ENCODE data around the gene PRUNE2.

Gene PRUNE2

GRCh38 chr9:76900884-76901440, 5.0 kb downstream of the PRUNE2 start:
- no peak for TF ChIP-seq EZH2phosphoT487 (conservative IDR thresholded peaks at IDR 0.05; ENCODE audit: low read length)
- TF ChIP-seq CTCF (IDR thresholded peaks at IDR 0.05; ENCODE audit: insufficient read depth, low read length, poor library complexity, severe bottlenecking), result no peak
- H3K4me3 ChIP-seq (ENCODE audit: insufficient read depth, low read length, poor library complexity, severe bottlenecking), result no peak overlapping the region
- no peak overlapping the region for H3K4me2 ChIP-seq (ENCODE audit: low read depth, low read length, poor library complexity, severe bottlenecking)
- no peaks in the 10 kb centered on the region for H4K20me1 ChIP-seq (ENCODE audit: low read depth, low read length)
- H3K27ac ChIP-seq (ENCODE audit: low read depth, low read length), result no peak overlapping the region
- H3K9ac ChIP-seq (ENCODE audit: low read length), result no peak overlapping the region
- H2AFZ ChIP-seq (ENCODE audit: low read depth, low read length, severe bottlenecking), result no peak overlapping the region
- H3K79me2 ChIP-seq (ENCODE audit: insufficient read depth, low read length), result no peaks in the 10 kb centered on the region
- H3F3A ChIP-seq (ENCODE audit: insufficient read depth), result no peaks in the 10 kb centered on the region
- H3K36me3 ChIP-seq (ENCODE audit: low read length), result no peaks in the 10 kb centered on the region
- no peaks in the 10 kb centered on the region for H3K27me3 ChIP-seq (ENCODE audit: low read length)
- no peaks in the 10 kb centered on the region for H3K9me2 ChIP-seq (replicated peaks; ENCODE audit: insufficient read depth, low read length)
- H3K9me3 ChIP-seq (ENCODE audit: insufficient read depth, low read length), result no peaks in the 10 kb centered on the region

GRCh38 chr9:76898786-76899185, 7.1 kb downstream of the PRUNE2 start:
- Histone ChIP-seq H3K9me2 (replicated peaks; ENCODE audit: insufficient read depth, low read length) (no peaks in the 10 kb centered on the region), H3F3A (ENCODE audit: insufficient read depth) (no peaks in the 10 kb centered on the region), H3K36me3 (ENCODE audit: low read length) (no peaks in the 10 kb centered on the region), H2AFZ (ENCODE audit: low read depth, low read length, severe bottlenecking) (no peak overlapping the region), H3K27ac (ENCODE audit: low read depth, low read length) (no peak overlapping the region), H4K20me1 (ENCODE audit: low read depth, low read length) (no peaks in the 10 kb centered on the region), H3K9me3 (ENCODE audit: insufficient read depth, low read length) (no peaks in the 10 kb centered on the region), H3K79me2 (ENCODE audit: insufficient read depth, low read length) (no peaks in the 10 kb centered on the region), H3K27me3 (ENCODE audit: low read length) (no peaks in the 10 kb centered on the region), H3K4me2 (ENCODE audit: low read depth, low read length, poor library complexity, severe bottlenecking) (no peak overlapping the region), H3K4me3 (ENCODE audit: insufficient read depth, low read length, poor library complexity, severe bottlenecking) (no peak overlapping the region), H3K9ac (ENCODE audit: low read length) (no peak overlapping the region)
- TF ChIP-seq EZH2phosphoT487 (conservative IDR thresholded peaks at IDR 0.05; ENCODE audit: low read length) (no peak), CTCF (IDR thresholded peaks at IDR 0.05; ENCODE audit: insufficient read depth, low read length, poor library complexity, severe bottlenecking) (no peak)

GRCh38 chr9:76897804-76898525, 7.9 kb downstream of the PRUNE2 start:
- Histone ChIP-seq H2AFZ (ENCODE audit: low read depth, low read length, severe bottlenecking) (no peak overlapping the region), H3K27ac (ENCODE audit: low read depth, low read length) (no peak overlapping the region), H3K27me3 (ENCODE audit: low read length) (no peaks in the 10 kb centered on the region), H3F3A (ENCODE audit: insufficient read depth) (no peaks in the 10 kb centered on the region), H3K4me2 (ENCODE audit: low read depth, low read length, poor library complexity, severe bottlenecking) (no peak overlapping the region), H3K9me2 (replicated peaks; ENCODE audit: insufficient read depth, low read length) (no peaks in the 10 kb centered on the region), H3K4me3 (ENCODE audit: insufficient read depth, low read length, poor library complexity, severe bottlenecking) (no peak overlapping the region), H3K9ac (ENCODE audit: low read length) (no peak overlapping the region), H3K79me2 (ENCODE audit: insufficient read depth, low read length) (no peaks in the 10 kb centered on the region), H3K36me3 (ENCODE audit: low read length) (no peaks in the 10 kb centered on the region), H3K9me3 (ENCODE audit: insufficient read depth, low read length) (no peaks in the 10 kb centered on the region), H4K20me1 (ENCODE audit: low read depth, low read length) (no peaks in the 10 kb centered on the region)
- no peak for TF ChIP-seq CTCF (IDR thresholded peaks at IDR 0.05; ENCODE audit: insufficient read depth, low read length, poor library complexity, severe bottlenecking)
- no peak for TF ChIP-seq EZH2phosphoT487 (conservative IDR thresholded peaks at IDR 0.05; ENCODE audit: low read length)
